HepG2 (cell line): Measurements from ENCODE around the gene SBK3. TPM values are rescaled to one million over a fixed set of nuclear protein-coding genes. Genes with fewer than 3 reads are reported as not detected.

Experiments used
- ADNP ChIP-seq: sonication (generic); formaldehyde crosslinking; IDR thresholded peaks from 2 replicates; pipeline ENCODE4 v1.4.0; 2020; ENCODE audit warnings: missing genetic modification reagents
- FOSL2 ChIP-seq: sonication (generic); formaldehyde crosslinking; IDR thresholded peaks from 2 replicates; pipeline ENCODE4 v1.4.0; 2020; ENCODE audit warnings: missing genetic modification reagents
- GABPB1 ChIP-seq: IDR thresholded peaks from 2 replicates; pipeline ENCODE4 v1.6.1; 2016; ENCODE audit warnings: mild to moderate bottlenecking, missing genetic modification reagents, moderate library complexity, missing compliant biosample characterization
- KDM1A ChIP-seq: IDR thresholded peaks from 2 replicates; pipeline ENCODE4 v1.6.1; 2016; ENCODE audit warnings: missing compliant biosample characterization
- RXRB ChIP-seq: IDR thresholded peaks from 2 replicates; pipeline ENCODE4 v1.6.1; 2016; ENCODE audit warnings: borderline replicate concordance, missing genetic modification reagents, missing compliant biosample characterization
- SALL1 ChIP-seq: sonication (generic); formaldehyde crosslinking; IDR thresholded peaks from 2 replicates; pipeline ENCODE4 v1.8.0; 2022; ENCODE audit warnings: mild to moderate bottlenecking, missing genetic modification reagents
- TFE3 ChIP-seq: IDR thresholded peaks from 2 replicates; pipeline ENCODE4 v1.6.1; 2016
- ZFY ChIP-seq: sonication (generic); formaldehyde crosslinking; IDR thresholded peaks from 2 replicates; pipeline ENCODE4 v1.4.0; 2020; ENCODE audit warnings: missing genetic modification reagents
- ZMYM2 ChIP-seq: sonication (generic); formaldehyde crosslinking; IDR thresholded peaks from 2 replicates; pipeline ENCODE4 v1.8.0; 2022; ENCODE audit warnings: mild to moderate bottlenecking, missing genetic modification reagents
- ZNF121 ChIP-seq: sonication (generic); formaldehyde crosslinking; IDR thresholded peaks from 2 replicates; pipeline ENCODE4 v1.5.0; 2020; ENCODE audit warnings: mild to moderate bottlenecking, missing genetic modification reagents
- ZNF331 ChIP-seq: sonication (generic); formaldehyde crosslinking; IDR thresholded peaks from 2 replicates; pipeline ENCODE4 v1.4.0; 2020; ENCODE audit warnings: missing genetic modification reagents
- ZNF616 ChIP-seq: sonication (generic); formaldehyde crosslinking; IDR thresholded peaks from 2 replicates; pipeline ENCODE4 v1.5.0; 2020; ENCODE audit warnings: low read depth, mild to moderate bottlenecking, missing genetic modification reagents
- ZNF687 ChIP-seq: sonication (generic); formaldehyde crosslinking; IDR thresholded peaks from 2 replicates; pipeline ENCODE4 v1.5.1; 2020; ENCODE audit warnings: mild to moderate bottlenecking, missing genetic modification reagents, moderate library complexity
- ZNF766 ChIP-seq: sonication (generic); formaldehyde crosslinking; IDR thresholded peaks from 2 replicates; pipeline ENCODE4 v1.5.0; 2020; ENCODE audit warnings: missing genetic modification reagents, borderline replicate concordance
- ZNF772 ChIP-seq: sonication (generic); formaldehyde crosslinking; IDR thresholded peaks from 2 replicates; pipeline ENCODE4 v1.5.0; 2020; ENCODE audit warnings: mild to moderate bottlenecking, missing genetic modification reagents
- ZSCAN22 ChIP-seq: sonication (generic); formaldehyde crosslinking; IDR thresholded peaks from 2 replicates; pipeline ENCODE4 v1.4.0; 2020; ENCODE audit warnings: mild to moderate bottlenecking, missing genetic modification reagents
- polyA plus RNA-seq, 8 experiments: library from polyadenylated mRNA; depleted of rRNA in 3 of 8; stranded (reverse) in 7 of 8; unstranded in 1 of 8; fragments of >200 nt; fragmentation: Illumina TruSeq in 4 of 8; extraction: Trizol in 4 of 8; gene quantifications; 2 replicates each; pipeline versions ENCODE4 v1.2.1 to v1.2.3, GENCODE V29; 2011 to 2016; ENCODE audit warnings: low read depth in 4 of 8, missing spikeins in 1 of 8, mixed read lengths in 1 of 8; ENCODE audit not compliant: insufficient read depth in 1 of 8
- total RNA-seq, 5 experiments: library from RNA; depleted of rRNA; stranded (reverse); fragments of >200 nt; fragmentation: Illumina TruSeq; extraction: Trizol; gene quantifications; 2 replicates each; pipeline ENCODE4 v1.2.3, GENCODE V29; 2016; ENCODE audit warnings: low read depth in 1 of 5
- TF ChIP-seq, protein P1 (sequence below): sonication (generic); formaldehyde crosslinking; IDR thresholded peaks from 2 replicates; pipeline ENCODE4 v1.9.0; 2022; ENCODE audit warnings: missing genetic modification reagents, mild to moderate bottlenecking, borderline replicate concordance

SBK3 gene
- total and polyA plus RNA-seq, 2 of the 13 experiments (the other 11 are each of a cell fraction or from before 2014, with no cell fraction given): 0.66 to 0.77 TPM

DNA sequence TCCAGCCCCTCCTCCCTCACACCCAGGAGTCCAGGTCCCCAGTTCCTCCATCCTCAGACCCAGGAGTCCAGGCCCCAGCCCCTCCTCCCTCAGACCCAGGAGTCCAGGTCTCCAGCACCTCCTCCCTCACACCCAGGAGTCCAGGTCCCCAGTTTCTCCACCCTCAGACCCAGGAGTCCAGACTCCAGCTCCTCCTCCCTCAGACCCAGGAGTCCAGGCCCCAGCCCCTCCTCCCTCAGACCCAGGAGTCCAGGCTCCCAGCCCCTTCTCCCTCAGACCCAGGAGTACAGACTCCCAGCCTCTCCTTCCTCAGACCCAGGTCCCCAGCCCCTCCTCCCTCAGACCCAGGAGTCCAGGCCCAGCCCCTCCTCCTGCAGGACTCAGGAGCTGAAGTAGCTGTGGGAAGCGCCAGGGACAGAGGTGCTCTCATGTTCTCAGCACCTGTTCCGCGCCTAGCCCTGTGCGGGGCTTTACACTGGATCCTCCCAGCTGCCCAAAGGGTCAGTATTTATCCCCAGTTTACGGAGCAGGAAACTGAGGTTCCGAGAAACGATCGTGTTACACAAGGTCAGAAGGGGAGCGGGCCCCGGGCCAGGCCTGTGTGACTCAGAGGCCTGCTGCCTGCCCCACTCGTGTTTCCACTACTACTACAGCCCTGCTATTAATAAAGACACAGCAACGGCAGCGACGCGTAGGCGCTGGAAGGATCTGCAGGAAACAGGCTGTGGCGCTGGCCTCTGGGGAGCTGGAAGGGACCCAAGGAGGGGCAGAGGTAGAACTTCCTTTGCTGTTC lies 1.7 kb upstream of the SBK3 start (continued):
- TF ChIP-seq ZNF687 (CRISPR knock-in tag) (peak; percentile 51), ZMYM2 (CRISPR knock-in tag) (peak; percentile 41; the same call in 1 of the 2 replicates), KDM1A (peak; percentile 69; the same call in 1 of the 2 replicates), SALL1 (CRISPR knock-in tag) (peak; percentile 20; the same call in 1 of the 2 replicates), ZNF616 (CRISPR knock-in tag) (no peak), ZNF331 (CRISPR knock-in tag) (peak; percentile 23; the same call in 1 of the 2 replicates), ADNP (peak; percentile 39; the same call in 1 of the 2 replicates), ZSCAN22 (CRISPR knock-in tag) (peak; percentile 97), ZFY (CRISPR knock-in tag) (0 out of 2 replicates have a peak, but pooled peaks have one; percentile 25), TFE3 (CRISPR knock-in tag) (0 out of 2 replicates have a peak, but pooled peaks have one; percentile 4), ZNF772 (CRISPR knock-in tag) (no peak), RXRB (peak; percentile 32; the same call in 1 of the 2 replicates), FOSL2 (peak; percentile 77), GABPB1 (CRISPR knock-in tag) (peak; percentile 5; the same call in 1 of the 2 replicates), ZNF766 (CRISPR knock-in tag) (no peak), ZNF121 (CRISPR knock-in tag) (0 out of 2 replicates have a peak, but pooled peaks have one; percentile 18)
- TF ChIP-seq, protein P1, sequence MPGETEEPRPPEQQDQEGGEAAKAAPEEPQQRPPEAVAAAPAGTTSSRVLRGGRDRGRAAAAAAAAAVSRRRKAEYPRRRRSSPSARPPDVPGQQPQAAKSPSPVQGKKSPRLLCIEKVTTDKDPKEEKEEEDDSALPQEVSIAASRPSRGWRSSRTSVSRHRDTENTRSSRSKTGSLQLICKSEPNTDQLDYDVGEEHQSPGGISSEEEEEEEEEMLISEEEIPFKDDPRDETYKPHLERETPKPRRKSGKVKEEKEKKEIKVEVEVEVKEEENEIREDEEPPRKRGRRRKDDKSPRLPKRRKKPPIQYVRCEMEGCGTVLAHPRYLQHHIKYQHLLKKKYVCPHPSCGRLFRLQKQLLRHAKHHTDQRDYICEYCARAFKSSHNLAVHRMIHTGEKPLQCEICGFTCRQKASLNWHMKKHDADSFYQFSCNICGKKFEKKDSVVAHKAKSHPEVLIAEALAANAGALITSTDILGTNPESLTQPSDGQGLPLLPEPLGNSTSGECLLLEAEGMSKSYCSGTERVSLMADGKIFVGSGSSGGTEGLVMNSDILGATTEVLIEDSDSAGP (CRISPR knock-in tag): 0 out of 2 replicates have a peak, but pooled peaks have one; percentile 38
